Smooth muscle cell (in vitro differentiated cells): ENCODE data around the gene C1QA. TPM values are rescaled to one million over a fixed set of nuclear protein-coding genes. Genes with fewer than 3 reads are reported as not detected.

Experiments
- DNase-seq: peaks from one replicate; lab custom pipeline; 2025; ENCODE audit not compliant: unreplicated experiment; lab: John Stamatoyannopoulos, UW
- H2AFZ ChIP-seq: fragments of 200-600 bp; sonication (generic); 2 replicates; pipeline ENCODE4 v1.6.0; 2016; ENCODE audit warnings: antibody characterized with exemption, low read depth, mild to moderate bottlenecking
- H3F3A ChIP-seq: fragments of 200-600 bp; sonication (generic); 2 replicates; pipeline ENCODE4 v1.6.0; 2017; ENCODE audit warnings: antibody characterized with exemption, low read depth
- H3K27ac ChIP-seq: fragments of 200-600 bp; sonication (generic); 2 replicates; pipeline ENCODE4 v1.5.1; 2016; ENCODE audit warnings: low read depth, mild to moderate bottlenecking
- H3K27me3 ChIP-seq: fragments of 200-600 bp; sonication (generic); 2 replicates; pipeline ENCODE4 v1.6.1; 2016; ENCODE audit warnings: low read depth, mild to moderate bottlenecking
- H3K36me3 ChIP-seq: fragments of 200-600 bp; sonication (generic); 2 replicates; pipeline ENCODE4 v1.5.1; 2016; ENCODE audit warnings: low read depth
- H3K4me1 ChIP-seq: fragments of 200-600 bp; sonication (generic); 2 replicates; pipeline ENCODE4 v1.5.1; 2016; ENCODE audit warnings: low read depth
- H3K4me2 ChIP-seq: fragments of 200-600 bp; sonication (generic); 2 replicates; pipeline ENCODE4 v1.6.0; 2016; ENCODE audit warnings: mild to moderate bottlenecking
- H3K4me3 ChIP-seq: fragments of 200-600 bp; sonication (generic); 2 replicates; pipeline ENCODE4 v1.5.1; 2016; ENCODE audit warnings: mild to moderate bottlenecking
- H3K79me2 ChIP-seq: fragments of 200-600 bp; sonication (generic); 2 replicates; pipeline ENCODE4 v1.6.0; 2016; ENCODE audit warnings: low read depth, mild to moderate bottlenecking
- H3K9ac ChIP-seq: fragments of 200-600 bp; sonication (generic); 2 replicates; pipeline ENCODE4 v1.6.0; 2016; ENCODE audit warnings: low read depth
- H3K9me3 ChIP-seq: fragments of 200-600 bp; sonication (generic); replicated peaks from 2 replicates; pipeline ENCODE4 v1.5.1; 2016; ENCODE audit warnings: low read depth
- H4K20me1 ChIP-seq: fragments of 200-600 bp; sonication (generic); 2 replicates; pipeline ENCODE4 v1.6.0; 2016; ENCODE audit warnings: low read depth
- whole genome bisulfite sequencing: methylation state at CpG from one replicate; pipeline ENCODE4 v1.1.7; 2016; ENCODE audit warnings: low lambda C conversion rate; 5-methylcytosine and 5-hydroxymethylcytosine counted together
- polyA plus RNA-seq: library from polyadenylated mRNA; unstranded; fragments of >200 nt; fragmentation: Nextera tagmentation; extraction: Ambion mirVana; gene quantifications from 2 replicates; pipeline ENCODE4 v1.2.1, GENCODE V29; 2016
- total RNA-seq: library from RNA; depleted of rRNA; stranded (reverse); fragments of >200 nt; gene quantifications from 2 replicates; pipeline ENCODE4 v1.2.3, GENCODE V29; 2014
- TF ChIP-seq, protein P1 (sequence below): fragments of 200-600 bp; sonication (generic); IDR thresholded peaks from 2 replicates; pipeline ENCODE4 v1.5.1; 2017; ENCODE audit warnings: borderline replicate concordance, mild to moderate bottlenecking, antibody characterized with exemption; ENCODE audit not compliant: insufficient read depth, poor library complexity, severe bottlenecking

C1QA gene
- total and polyA plus RNA-seq, 2 experiments from 2014 or later = not detected

DNA sequence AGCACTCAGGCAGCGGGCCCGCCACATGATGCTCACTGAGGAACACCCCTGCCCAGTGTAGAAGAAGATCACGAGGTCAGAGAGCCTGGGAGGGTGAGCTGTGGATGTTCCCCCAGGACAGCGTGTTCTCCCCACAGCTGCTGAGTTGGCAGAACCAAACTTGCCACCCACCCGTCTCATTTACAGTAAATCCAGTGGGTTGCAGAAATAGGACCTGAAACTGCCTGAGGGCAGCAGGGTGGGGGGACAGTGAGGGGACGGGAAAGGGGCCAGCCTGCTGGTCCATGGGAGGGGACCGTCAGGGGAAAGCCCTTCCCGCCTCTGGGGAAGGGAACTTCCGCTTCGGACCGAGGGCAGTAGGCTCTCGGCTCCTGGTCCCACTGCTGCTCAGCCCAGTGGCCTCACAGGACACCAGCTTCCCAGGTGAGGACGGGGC, 16.5 kb downstream of the C1QA start, which contains the start of gene C1QB:
Gene C1QB (plus strand): TSS at position 356 of the 436 bp plus-strand sequence. CDS start 6,227 bp downstream, outside the sequence.
- Histone ChIP-seq H3K4me2 (no peak within 1 kb of the TSS), H3K9ac (no peak within 1 kb of the TSS), H3F3A (no peaks in the 10 kb centered on the region), H3K27ac (no peak within 1 kb of the TSS), H3K4me1 (no peaks in the 10 kb centered on the region), H3K36me3 (no peaks in the 10 kb centered on the region), H3K4me3 (no peak within 1 kb of the TSS), H3K79me2 (no peaks in the 10 kb centered on the region), H4K20me1 (no peaks in the 10 kb centered on the region), H3K27me3 (peaks cover 51% of the 10 kb centered on the region), H2AFZ (no peak within 1 kb of the TSS), H3K9me3 (no peaks in the 10 kb centered on the region)
- WGBS = 83% methylated on average over 11 of the region's 13 CpGs
- DNase-seq = no peak
- TF ChIP-seq, protein P1, sequence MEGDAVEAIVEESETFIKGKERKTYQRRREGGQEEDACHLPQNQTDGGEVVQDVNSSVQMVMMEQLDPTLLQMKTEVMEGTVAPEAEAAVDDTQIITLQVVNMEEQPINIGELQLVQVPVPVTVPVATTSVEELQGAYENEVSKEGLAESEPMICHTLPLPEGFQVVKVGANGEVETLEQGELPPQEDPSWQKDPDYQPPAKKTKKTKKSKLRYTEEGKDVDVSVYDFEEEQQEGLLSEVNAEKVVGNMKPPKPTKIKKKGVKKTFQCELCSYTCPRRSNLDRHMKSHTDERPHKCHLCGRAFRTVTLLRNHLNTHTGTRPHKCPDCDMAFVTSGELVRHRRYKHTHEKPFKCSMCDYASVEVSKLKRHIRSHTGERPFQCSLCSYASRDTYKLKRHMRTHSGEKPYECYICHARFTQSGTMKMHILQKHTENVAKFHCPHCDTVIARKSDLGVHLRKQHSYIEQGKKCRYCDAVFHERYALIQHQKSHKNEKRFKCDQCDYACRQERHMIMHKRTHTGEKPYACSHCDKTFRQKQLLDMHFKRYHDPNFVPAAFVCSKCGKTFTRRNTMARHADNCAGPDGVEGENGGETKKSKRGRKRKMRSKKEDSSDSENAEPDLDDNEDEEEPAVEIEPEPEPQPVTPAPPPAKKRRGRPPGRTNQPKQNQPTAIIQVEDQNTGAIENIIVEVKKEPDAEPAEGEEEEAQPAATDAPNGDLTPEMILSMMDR = no peak

DNA sequence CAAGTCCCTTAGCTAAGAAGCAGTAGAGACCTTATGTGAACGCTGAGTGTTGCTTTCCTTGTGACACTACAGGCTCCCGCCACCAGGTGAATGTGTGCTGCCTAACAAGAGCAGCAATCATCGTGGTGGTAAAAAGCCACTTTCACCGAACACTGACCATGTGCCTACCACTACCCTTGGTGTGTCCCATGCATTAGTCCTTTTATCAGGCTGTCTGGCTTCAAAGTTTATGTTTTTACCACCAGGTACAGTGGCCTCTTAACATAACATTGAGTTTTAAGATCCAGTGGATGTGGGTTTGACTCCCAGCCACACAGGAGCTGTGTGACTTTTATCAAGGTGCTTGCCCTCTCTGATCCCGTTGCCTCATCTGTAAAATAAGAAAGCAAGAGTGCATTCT, 18.3 kb downstream of the C1QA start:
- no peak overlapping the region for H3K9ac ChIP-seq

DNA sequence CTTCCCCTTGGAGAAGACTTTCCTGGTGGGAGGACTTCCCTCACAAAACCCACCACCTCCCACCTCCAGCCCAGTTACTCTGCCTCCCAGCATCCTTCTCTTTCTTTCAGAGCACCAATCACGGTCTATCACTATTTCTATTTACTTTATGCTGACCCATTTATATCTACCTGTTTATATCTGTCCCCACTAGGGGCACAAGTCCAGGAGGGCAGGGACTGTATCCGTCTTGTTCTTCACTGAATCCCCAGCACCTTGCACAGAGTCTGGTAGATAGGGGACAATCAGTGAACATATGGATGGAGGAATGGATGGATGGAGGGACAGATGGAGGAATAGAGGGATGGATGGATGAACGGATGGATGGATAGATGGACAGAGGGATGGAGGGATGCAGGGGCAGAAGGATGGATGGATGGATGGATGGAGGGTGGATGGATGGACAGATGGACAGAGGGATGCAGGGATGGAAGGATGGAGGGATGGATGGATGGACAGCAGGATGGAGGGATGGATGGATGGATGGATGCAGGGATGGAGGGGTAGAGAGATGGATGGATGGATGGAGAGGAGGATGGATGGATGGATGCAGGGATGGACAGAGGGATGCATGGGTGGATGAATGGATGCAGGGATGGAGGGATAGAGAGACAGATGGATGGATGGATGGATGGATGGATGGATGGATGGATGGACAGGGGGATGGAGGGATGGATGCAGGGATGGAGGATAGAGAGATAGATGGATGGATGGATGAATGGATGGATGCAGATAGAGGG, 22.1 kb downstream of the C1QA start:
- H3K27me3 ChIP-seq = peaks cover 59% of the 10 kb centered on the region
- H2AFZ ChIP-seq = no peak overlapping the region
- H3K4me3 ChIP-seq = no peak overlapping the region
- no peak for DNase-seq
- no peaks in the 10 kb centered on the region for H3K36me3 ChIP-seq
- H3K9me3 ChIP-seq = no peaks in the 10 kb centered on the region
- H3K79me2 ChIP-seq = no peaks in the 10 kb centered on the region
- no peak overlapping the region for H3K9ac ChIP-seq
- H3F3A ChIP-seq = no peaks in the 10 kb centered on the region
- 73% methylated on average over 3 of the region's 3 CpGs for WGBS
- H4K20me1 ChIP-seq = no peaks in the 10 kb centered on the region
- no peaks in the 10 kb centered on the region for H3K4me1 ChIP-seq
- TF ChIP-seq, protein P1 = no peak
- H3K4me2 ChIP-seq = no peak overlapping the region
- no peak overlapping the region for H3K27ac ChIP-seq

More for the DNA sequence above, 18.3 kb downstream of the C1QA start:
- no peak for DNase-seq
- TF ChIP-seq, protein P1 = no peak
- no peak overlapping the region for H3K4me3 ChIP-seq
- peaks cover 58% of the 10 kb centered on the region for H3K27me3 ChIP-seq
- no peak overlapping the region for H2AFZ ChIP-seq
- H3K4me1 ChIP-seq = no peaks in the 10 kb centered on the region
- H3K4me2 ChIP-seq = no peak overlapping the region
- H3K79me2 ChIP-seq = no peaks in the 10 kb centered on the region
- 67% methylated on average over 5 of the region's 5 CpGs for WGBS
- no peaks in the 10 kb centered on the region for H3K36me3 ChIP-seq
- no peaks in the 10 kb centered on the region for H3K9me3 ChIP-seq
- H3K27ac ChIP-seq = no peak overlapping the region
- no peaks in the 10 kb centered on the region for H4K20me1 ChIP-seq
- no peaks in the 10 kb centered on the region for H3F3A ChIP-seq

DNA sequence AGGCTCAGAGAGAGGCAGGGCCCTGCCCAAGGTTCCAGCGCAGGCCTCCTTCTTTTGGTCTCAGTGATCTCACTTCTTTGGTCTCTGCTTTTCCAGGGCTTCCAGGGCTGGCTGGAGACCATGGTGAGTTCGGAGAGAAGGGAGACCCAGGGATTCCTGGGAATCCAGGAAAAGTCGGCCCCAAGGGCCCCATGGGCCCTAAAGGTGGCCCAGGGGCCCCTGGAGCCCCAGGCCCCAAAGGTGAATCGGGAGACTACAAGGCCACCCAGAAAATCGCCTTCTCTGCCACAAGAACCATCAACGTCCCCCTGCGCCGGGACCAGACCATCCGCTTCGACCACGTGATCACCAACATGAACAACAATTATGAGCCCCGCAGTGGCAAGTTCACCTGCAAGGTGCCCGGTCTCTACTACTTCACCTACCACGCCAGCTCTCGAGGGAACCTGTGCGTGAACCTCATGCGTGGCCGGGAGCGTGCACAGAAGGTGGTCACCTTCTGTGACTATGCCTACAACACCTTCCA, 24.4 kb downstream of the C1QA start:
- Histone ChIP-seq H3K9me3 (no peaks in the 10 kb centered on the region), H3K4me1 (no peaks in the 10 kb centered on the region), H3K36me3 (no peaks in the 10 kb centered on the region), H3K27ac (no peak overlapping the region), H3K79me2 (no peaks in the 10 kb centered on the region), H2AFZ (no peak overlapping the region), H3K4me3 (no peak overlapping the region), H4K20me1 (no peaks in the 10 kb centered on the region), H3K27me3 (peaks cover 47% of the 10 kb centered on the region), H3K4me2 (no peak overlapping the region), H3F3A (no peaks in the 10 kb centered on the region), H3K9ac (no peak overlapping the region)
- TF ChIP-seq, protein P1 = no peak
- WGBS = 93% methylated on average over 19 of the region's 19 CpGs
- DNase-seq = no peak
